GM12878 (cell line): ENCODE measurements around the gene GMCL1. TPM values are rescaled to one million over a fixed set of nuclear protein-coding genes. Genes with fewer than 3 reads are reported as not detected.

Experiments used
- ATAC-seq: fragments of 200-7000 bp; cut with Tn5 transposase; 3 replicates; pipeline ENCODE4 v1.9.1; 2020; ENCODE audit warnings: mild to moderate bottlenecking, moderate library complexity
- BruUV-seq: library from RNA; stranded (reverse); fragments of 400-500 nt; replicated peaks from 2 replicates; lab custom pipeline; 2021; lab: Mats Ljungman, UMichigan
- CTCF ChIA-PET: fragments of 300-600 bp; sonication (Branson Sonifier 250); formaldehyde crosslinking; extraction: SDS; loops from one replicate; lab custom pipeline; 2021; ENCODE audit warnings: inconsistent platforms; lab: Yijun Ruan, JAX
- POLR2A ChIA-PET: fragments of 350-600 bp; formaldehyde crosslinking; extraction: SDS; loops from one replicate; lab custom pipeline; 2021; ENCODE audit warnings: inconsistent platforms; lab: Charles Lee
- RAD21 ChIA-PET: fragments of 300-600 bp; sonication (Branson Sonifier 250); formaldehyde crosslinking; loops from one replicate; lab custom pipeline; 2023; ENCODE audit warnings: antibody characterized with exemption; ENCODE audit not compliant: unreplicated experiment; lab: Charles Lee
- SMC1A ChIA-PET: fragments of 300-600 bp; sonication (Branson Sonifier 250); formaldehyde crosslinking; loops from one replicate; lab custom pipeline; 2023; ENCODE audit not compliant: unreplicated experiment, uncharacterized antibody; lab: Charles Lee
- DNase-seq: peaks from one replicate; pipeline ENCODE4 v3.0.0-alpha.2; 2011; ENCODE audit warnings: low read depth, low spot score
- FAIRE-seq: peaks from 3 replicates; lab custom pipeline; 2011; peaks lifted over from hg19 to GRCh38; lab: Jason Lieb, UNC
- H2AFZ ChIP-seq: 2 replicates; pipeline ENCODE4 v1.6.0; 2011; ENCODE audit warnings: low read depth, low read length, control low read depth; ENCODE audit not compliant: control insufficient read depth
- H3K27ac ChIP-seq: 2 replicates; pipeline ENCODE4 v1.5.1; 2011; ENCODE audit warnings: control low read depth; ENCODE audit not compliant: control insufficient read depth, insufficient read depth
- H3K27me3 ChIP-seq, 2 experiments: replicated peaks in 1 of 2; 2 replicates each; pipeline versions ENCODE4 v1.6.0 to v1.6.1; 2011; ENCODE audit warnings: low read length in 1 of 2; ENCODE audit not compliant: control insufficient read depth in 2 of 2, insufficient read depth in 2 of 2
- H3K36me3 ChIP-seq, 2 experiments: 2 replicates each; pipeline ENCODE4 v1.5.1; 2011; ENCODE audit warnings: low read length in 1 of 2; ENCODE audit not compliant: control insufficient read depth in 2 of 2, insufficient read depth in 2 of 2
- H3K4me1 ChIP-seq: 2 replicates; pipeline ENCODE4 v1.6.1; 2011; ENCODE audit warnings: mild to moderate bottlenecking, low read length, moderate library complexity, mixed read lengths; ENCODE audit not compliant: control insufficient read depth, insufficient read depth
- H3K4me2 ChIP-seq: 2 replicates; pipeline ENCODE4 v1.6.0; 2011; ENCODE audit warnings: control low read depth; ENCODE audit not compliant: control insufficient read depth, insufficient read depth
- H3K4me3 ChIP-seq: fragments of 200-600 bp; sonication (generic); 2 replicates; pipeline ENCODE4 v1.5.1; 2016
- H3K79me2 ChIP-seq: 2 replicates; pipeline ENCODE4 v1.6.0; 2011; ENCODE audit warnings: low read length; ENCODE audit not compliant: control insufficient read depth, insufficient read depth
- H3K9ac ChIP-seq: 2 replicates; pipeline ENCODE4 v1.8.0; 2011; ENCODE audit warnings: low read length, control low read depth, mixed read lengths; ENCODE audit not compliant: control insufficient read depth, insufficient read depth
- H3K9me3 ChIP-seq: replicated peaks from 3 replicates; pipeline ENCODE4 v1.5.1; 2011; ENCODE audit warnings: mild to moderate bottlenecking, low read length; ENCODE audit not compliant: control insufficient read depth, insufficient read depth
- H4K20me1 ChIP-seq: 2 replicates; pipeline ENCODE4 v1.6.0; 2011; ENCODE audit not compliant: control insufficient read depth, insufficient read depth
- GATAD2B ChIP-seq: fragments of 450-650 bp; conservative IDR thresholded peaks from 2 replicates; pipeline ENCODE4 v1.6.1; 2017; ENCODE audit warnings: low read depth, mild to moderate bottlenecking, moderate library complexity
- HDAC2 ChIP-seq: fragments of 200-600 bp; sonication (generic); IDR thresholded peaks from 2 replicates; pipeline ENCODE4 v1.6.1; 2017
- MEF2A ChIP-seq: IDR thresholded peaks from 2 replicates; pipeline ENCODE4 v1.6.1; 2011; ENCODE audit warnings: low read depth, mild to moderate bottlenecking, low read length, moderate library complexity; ENCODE audit not compliant: insufficient read depth
- NRF1 ChIP-seq: conservative IDR thresholded peaks from 2 replicates; pipeline ENCODE4 v1.6.1; 2011; ENCODE audit warnings: mild to moderate bottlenecking, low read depth, low read length, improper control_type of control experiment
- PAX8 ChIP-seq: fragments of 450-650 bp; IDR thresholded peaks from 2 replicates; pipeline ENCODE4 v1.6.1; 2017; ENCODE audit warnings: mild to moderate bottlenecking, moderate library complexity
- SMAD1 ChIP-seq: fragments of 450-650 bp; IDR thresholded peaks from 2 replicates; pipeline ENCODE4 v1.6.1; 2018; ENCODE audit warnings: mild to moderate bottlenecking, low read depth; ENCODE audit not compliant: partially characterized antibody
- SMARCA5 ChIP-seq: fragments of 450-650 bp; IDR thresholded peaks from 2 replicates; pipeline ENCODE4 v1.6.1; 2017; ENCODE audit warnings: mild to moderate bottlenecking
- SPI1 ChIP-seq: IDR thresholded peaks from 2 replicates; pipeline ENCODE4 v1.6.1; 2011; ENCODE audit warnings: low read depth, mild to moderate bottlenecking, low read length, moderate library complexity, borderline replicate concordance; ENCODE audit not compliant: insufficient read depth
- SUZ12 ChIP-seq: fragments of 200-600 bp; sonication (generic); IDR thresholded peaks from one replicate; pipeline ENCODE4 v1.6.1; 2018; ENCODE audit warnings: antibody characterized with exemption, mild to moderate bottlenecking; ENCODE audit not compliant: unreplicated experiment
- ZSCAN29 ChIP-seq: fragments of 450-650 bp; IDR thresholded peaks from 2 replicates; pipeline ENCODE4 v1.6.1; 2017; ENCODE audit warnings: mild to moderate bottlenecking, moderate library complexity
- WGBS: methylation state at CpG from one replicate; pipeline ENCODE4 v1.1.6; 2016; ENCODE audit warnings: low lambda C conversion rate; ENCODE audit not compliant: insufficient replicate concordance, insufficient coverage; ENCODE audit errors: missing lambda C conversion rate; 5-methylcytosine and 5-hydroxymethylcytosine counted together
- in situ Hi-C: fragments of 300-500 bp; cut with MboI; formaldehyde crosslinking; loops from 9 replicates; pipeline ENCODE4 v1.14.3; 2018; ENCODE audit warnings: mixed read lengths
- intact Hi-C: fragments of 100-400 bp; cut with micrococcal nuclease; formaldehyde crosslinking; loops from one replicate; pipeline ENCODE4 v1.14.2; 2022; ENCODE audit not compliant: unreplicated experiment
- polyA plus RNA-seq, 11 experiments: library from polyadenylated mRNA; depleted of rRNA in 4 of 11; unstranded in 6 of 11; stranded (reverse) in 5 of 11; fragments of >200 nt; fragmentation: Nextera tagmentation in 4 of 11; fragmentation: Illumina TruSeq in 1 of 11; extraction: Ambion mirVana in 4 of 11; extraction: Trizol in 1 of 11; gene quantifications; 1 replicate in 1 of 11; 2 replicates in 10 of 11; pipeline versions ENCODE4 v1.2.1 to v1.2.3, GENCODE V29; 2011 to 2016; ENCODE audit warnings: inconsistent platforms in 2 of 11, missing spikeins in 2 of 11, low read depth in 1 of 11
- total RNA-seq, 4 experiments: library from RNA; depleted of rRNA in 3 of 4; stranded (reverse); fragments of >200 nt in 3 of 4; fragmentation: Illumina TruSeq in 1 of 4; extraction: Trizol in 1 of 4; gene quantifications; 2 replicates each; pipeline versions ENCODE4 v1.2.1 to v1.2.3, GENCODE V29; 2013 to 2021
- TF ChIP-seq, protein P1 (sequence below): fragments of 450-650 bp; IDR thresholded peaks from 2 replicates; pipeline ENCODE4 v1.6.1; 2017; ENCODE audit warnings: borderline replicate concordance

Gene GMCL1
- total and polyA plus RNA-seq, 10 of the 15 experiments (the other 5 are each of a cell fraction or from before 2014, with no cell fraction given): 3.7 to 21.4 (median 12.3) TPM

DNA sequence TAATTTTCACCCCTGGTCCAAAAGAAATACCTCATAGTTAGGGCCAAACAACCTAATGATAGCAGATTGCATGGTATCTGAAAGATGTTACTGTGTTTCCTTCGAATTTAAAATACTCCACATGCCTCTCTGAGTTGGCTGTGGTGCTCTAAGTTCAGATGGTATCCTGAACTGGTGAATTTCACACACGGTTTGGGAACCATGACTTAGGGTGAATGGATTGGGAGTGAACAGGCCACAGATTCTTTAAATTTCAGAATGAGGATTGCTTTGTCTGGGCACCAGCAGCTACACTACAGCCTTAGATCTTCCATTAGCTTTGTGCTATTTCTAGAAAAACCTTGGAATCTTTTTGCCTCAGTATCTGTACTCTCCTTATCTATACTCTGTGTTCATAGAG, 6.2 kb downstream of the GMCL1 start:
- no peak overlapping the region for H2AFZ ChIP-seq
- no peaks in the 10 kb centered on the region for H3K27me3 ChIP-seq
- in situ Hi-C loops: no loop called here
- no peak overlapping the region for H3K9ac ChIP-seq
- ChIA-PET POLR2A (interaction anchor here (1.2 kb wide), 1 partner anchor 458 kb away, joined by 3 read pairs; the partner anchor contains the start of gene SNRPG), CTCF (interaction anchor here (1.2 to 3.9 kb wide), 5 partner anchors 10 to 111 kb away, joined by 3 to 32 read pairs (median 8); no protein-coding TSS in a partner anchor), RAD21 (interaction anchor here (0.9 to 2.2 kb wide), 4 partner anchors 19 to 110 kb away, joined by 3 to 23 read pairs (median 3); no protein-coding TSS in a partner anchor), SMC1A (interaction anchor here (0.8 to 3.8 kb wide), 11 partner anchors 8 to 119 kb away, joined by 3 to 31 read pairs (median 4); partner anchors contain the start of gene MXD1)
- peaks cover 62% of the 10 kb centered on the region for H3K79me2 ChIP-seq
- 100% methylated on average over 2 of the region's 2 CpGs for WGBS
- H4K20me1 ChIP-seq: no peaks in the 10 kb centered on the region
- peak; percentile 8; the same call in 1 of the 3 replicates for ATAC-seq
- FAIRE-seq: no peak
- TF ChIP-seq ZSCAN29 (no peak), HDAC2 (no peak), SMARCA5 (no peak), MEF2A (no peak), SUZ12 (no peak), SMAD1 (no peak), SPI1 (no peak), GATAD2B (no peak), NRF1 (no peak), PAX8 (no peak)
- TF ChIP-seq, protein P1, sequence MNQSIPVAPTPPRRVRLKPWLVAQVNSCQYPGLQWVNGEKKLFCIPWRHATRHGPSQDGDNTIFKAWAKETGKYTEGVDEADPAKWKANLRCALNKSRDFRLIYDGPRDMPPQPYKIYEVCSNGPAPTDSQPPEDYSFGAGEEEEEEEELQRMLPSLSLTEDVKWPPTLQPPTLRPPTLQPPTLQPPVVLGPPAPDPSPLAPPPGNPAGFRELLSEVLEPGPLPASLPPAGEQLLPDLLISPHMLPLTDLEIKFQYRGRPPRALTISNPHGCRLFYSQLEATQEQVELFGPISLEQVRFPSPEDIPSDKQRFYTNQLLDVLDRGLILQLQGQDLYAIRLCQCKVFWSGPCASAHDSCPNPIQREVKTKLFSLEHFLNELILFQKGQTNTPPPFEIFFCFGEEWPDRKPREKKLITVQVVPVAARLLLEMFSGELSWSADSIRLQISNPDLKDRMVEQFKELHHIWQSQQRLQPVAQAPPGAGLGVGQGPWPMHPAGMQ: no peak
- no TSS peak for BruUV-seq
- H3K36me3 ChIP-seq: peaks cover 0 to 8% of the 10 kb centered on the region in 2 experiments; a peak in 1 of 4 replicates
- no peak overlapping the region for H3K27ac ChIP-seq
- H3K4me3 ChIP-seq: no peak overlapping the region; the same call in 1 of the 2 replicates
- DNase-seq: no peak
- intact Hi-C loops: no loop called here
- H3K4me1 ChIP-seq: peaks cover 12% of the 10 kb centered on the region
- H3K9me3 ChIP-seq: no peaks in the 10 kb centered on the region
- peak overlapping the region; percentile 78 for H3K4me2 ChIP-seq
